SK-N-SH treated with all-trans-retinoic acid at 6 μM for 48 hours (cell line): ENCODE data around the gene MUC5AC.

Experiments used
- PPARA ChIP-seq: fragments of 250-450 bp; sonication (Bioruptor Pico); IDR thresholded peaks from 2 replicates; pipeline ENCODE4 v1.5.0; 2020; ENCODE audit warnings: mild to moderate bottlenecking, borderline replicate concordance
- SNAI2 ChIP-seq: fragments of 250-450 bp; sonication (Bioruptor Pico); IDR thresholded peaks from 2 replicates; pipeline ENCODE4 v1.5.0; 2020; ENCODE audit warnings: mild to moderate bottlenecking, moderate library complexity
- TOX ChIP-seq: fragments of 250-450 bp; sonication (Bioruptor Pico); IDR thresholded peaks from 2 replicates; pipeline ENCODE4 v1.8.0; 2021; ENCODE audit warnings: mild to moderate bottlenecking, moderate library complexity, borderline replicate concordance
- ZFP3 ChIP-seq: fragments of 250-450 bp; sonication (Bioruptor Pico); IDR thresholded peaks from 2 replicates; pipeline ENCODE4 v1.5.0; 2020; ENCODE audit warnings: mild to moderate bottlenecking, moderate library complexity
- ZNF565 ChIP-seq: fragments of 450-650 bp; formaldehyde crosslinking; conservative IDR thresholded peaks from 2 replicates; pipeline ENCODE4 v1.5.0; 2020; ENCODE audit warnings: low read depth, mild to moderate bottlenecking, moderate library complexity
- ZNF70 ChIP-seq: fragments of 450-650 bp; formaldehyde crosslinking; IDR thresholded peaks from 2 replicates; pipeline ENCODE4 v1.5.0; 2020; ENCODE audit warnings: mild to moderate bottlenecking, moderate library complexity
- ZNF8 ChIP-seq: fragments of 450-650 bp; formaldehyde crosslinking; IDR thresholded peaks from 2 replicates; pipeline ENCODE4 v1.5.0; 2020; ENCODE audit warnings: mild to moderate bottlenecking, moderate library complexity
- TF ChIP-seq, protein P1 (sequence below): fragments of 250-450 bp; sonication (Bioruptor Pico); IDR thresholded peaks from 2 replicates; pipeline ENCODE4 v1.8.0; 2020; ENCODE audit warnings: mild to moderate bottlenecking, moderate library complexity, borderline replicate concordance
- TF ChIP-seq, protein P2 (sequence below): fragments of 250-450 bp; sonication (Bioruptor Pico); IDR thresholded peaks from 2 replicates; pipeline ENCODE4 v1.5.1; 2020; ENCODE audit warnings: low read depth, mild to moderate bottlenecking, moderate library complexity
- TF ChIP-seq, protein P3 (sequence below): fragments of 250-450 bp; sonication (Bioruptor Pico); IDR thresholded peaks from 2 replicates; pipeline ENCODE4 v1.8.0; 2021; ENCODE audit warnings: low read depth, mild to moderate bottlenecking, moderate library complexity, borderline replicate concordance
- TF ChIP-seq, protein P4 (sequence below): fragments of 250-450 bp; sonication (Bioruptor Pico); IDR thresholded peaks from 2 replicates; pipeline ENCODE4 v1.5.1; 2021; ENCODE audit warnings: mild to moderate bottlenecking, moderate library complexity

DNA sequence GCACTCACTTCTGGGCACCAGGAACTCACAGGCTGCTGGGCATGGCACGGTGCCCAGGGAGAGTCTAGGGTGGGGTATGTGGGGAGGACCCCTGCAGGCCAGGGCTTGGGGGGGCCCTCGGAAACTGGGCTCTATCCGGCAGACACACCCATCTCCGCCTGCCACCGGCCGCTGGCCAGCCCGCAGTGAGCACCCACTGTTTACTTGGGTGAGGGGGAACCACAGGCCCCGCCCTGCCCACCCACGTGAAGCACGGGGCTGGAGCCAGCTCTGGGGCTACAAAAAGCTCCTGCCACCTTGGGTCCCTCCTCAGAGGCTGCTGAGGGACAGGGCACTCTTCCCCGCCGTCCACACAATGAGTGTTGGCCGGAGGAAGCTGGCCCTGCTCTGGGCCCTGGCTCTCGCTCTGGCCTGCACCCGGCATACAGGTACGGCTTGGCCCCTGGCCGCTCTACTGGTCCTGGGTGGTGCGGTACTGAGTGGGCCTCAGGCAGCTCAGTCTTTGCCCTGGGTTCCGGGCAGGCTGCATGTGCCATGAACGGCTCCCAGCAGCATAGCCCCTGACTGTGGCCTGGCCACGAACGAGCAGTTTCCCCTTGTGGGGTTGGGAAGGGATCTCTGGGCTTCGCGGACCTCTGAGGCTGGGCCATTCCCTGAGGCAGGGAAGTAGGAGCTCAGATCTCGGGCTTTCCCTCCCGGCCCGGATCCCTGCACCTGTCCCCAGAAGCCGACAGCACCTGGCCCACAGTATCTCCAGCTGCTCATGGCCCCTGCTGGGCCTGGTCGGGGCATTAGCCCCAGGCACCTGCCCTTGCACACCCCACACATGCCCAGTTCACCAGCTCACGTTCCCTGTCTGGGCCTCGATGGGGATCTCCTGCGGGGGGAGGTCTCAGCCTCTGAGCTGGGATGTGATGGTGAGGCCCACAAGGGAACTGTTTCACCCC is at the start of gene MUC5AC:
- TF ChIP-seq ZFP3 (no peak), PPARA (no peak), SNAI2 (CRISPR knock-in tag) (no peak), ZNF8 (CRISPR knock-in tag) (no peak), TOX (CRISPR knock-in tag) (no peak), ZNF565 (CRISPR knock-in tag) (no peak), ZNF70 (CRISPR knock-in tag) (no peak)
- TF ChIP-seq, protein P1, sequence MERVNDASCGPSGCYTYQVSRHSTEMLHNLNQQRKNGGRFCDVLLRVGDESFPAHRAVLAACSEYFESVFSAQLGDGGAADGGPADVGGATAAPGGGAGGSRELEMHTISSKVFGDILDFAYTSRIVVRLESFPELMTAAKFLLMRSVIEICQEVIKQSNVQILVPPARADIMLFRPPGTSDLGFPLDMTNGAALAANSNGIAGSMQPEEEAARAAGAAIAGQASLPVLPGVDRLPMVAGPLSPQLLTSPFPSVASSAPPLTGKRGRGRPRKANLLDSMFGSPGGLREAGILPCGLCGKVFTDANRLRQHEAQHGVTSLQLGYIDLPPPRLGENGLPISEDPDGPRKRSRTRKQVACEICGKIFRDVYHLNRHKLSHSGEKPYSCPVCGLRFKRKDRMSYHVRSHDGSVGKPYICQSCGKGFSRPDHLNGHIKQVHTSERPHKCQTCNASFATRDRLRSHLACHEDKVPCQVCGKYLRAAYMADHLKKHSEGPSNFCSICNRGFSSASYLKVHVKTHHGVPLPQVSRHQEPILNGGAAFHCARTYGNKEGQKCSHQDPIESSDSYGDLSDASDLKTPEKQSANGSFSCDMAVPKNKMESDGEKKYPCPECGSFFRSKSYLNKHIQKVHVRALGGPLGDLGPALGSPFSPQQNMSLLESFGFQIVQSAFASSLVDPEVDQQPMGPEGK: no peak
- TF ChIP-seq, protein P2, sequence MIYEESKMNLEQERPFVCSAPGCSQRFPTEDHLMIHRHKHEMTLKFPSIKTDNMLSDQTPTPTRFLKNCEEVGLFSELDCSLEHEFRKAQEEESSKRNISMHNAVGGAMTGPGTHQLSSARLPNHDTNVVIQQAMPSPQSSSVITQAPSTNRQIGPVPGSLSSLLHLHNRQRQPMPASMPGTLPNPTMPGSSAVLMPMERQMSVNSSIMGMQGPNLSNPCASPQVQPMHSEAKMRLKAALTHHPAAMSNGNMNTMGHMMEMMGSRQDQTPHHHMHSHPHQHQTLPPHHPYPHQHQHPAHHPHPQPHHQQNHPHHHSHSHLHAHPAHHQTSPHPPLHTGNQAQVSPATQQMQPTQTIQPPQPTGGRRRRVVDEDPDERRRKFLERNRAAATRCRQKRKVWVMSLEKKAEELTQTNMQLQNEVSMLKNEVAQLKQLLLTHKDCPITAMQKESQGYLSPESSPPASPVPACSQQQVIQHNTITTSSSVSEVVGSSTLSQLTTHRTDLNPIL: no peak
- TF ChIP-seq, protein P3, sequence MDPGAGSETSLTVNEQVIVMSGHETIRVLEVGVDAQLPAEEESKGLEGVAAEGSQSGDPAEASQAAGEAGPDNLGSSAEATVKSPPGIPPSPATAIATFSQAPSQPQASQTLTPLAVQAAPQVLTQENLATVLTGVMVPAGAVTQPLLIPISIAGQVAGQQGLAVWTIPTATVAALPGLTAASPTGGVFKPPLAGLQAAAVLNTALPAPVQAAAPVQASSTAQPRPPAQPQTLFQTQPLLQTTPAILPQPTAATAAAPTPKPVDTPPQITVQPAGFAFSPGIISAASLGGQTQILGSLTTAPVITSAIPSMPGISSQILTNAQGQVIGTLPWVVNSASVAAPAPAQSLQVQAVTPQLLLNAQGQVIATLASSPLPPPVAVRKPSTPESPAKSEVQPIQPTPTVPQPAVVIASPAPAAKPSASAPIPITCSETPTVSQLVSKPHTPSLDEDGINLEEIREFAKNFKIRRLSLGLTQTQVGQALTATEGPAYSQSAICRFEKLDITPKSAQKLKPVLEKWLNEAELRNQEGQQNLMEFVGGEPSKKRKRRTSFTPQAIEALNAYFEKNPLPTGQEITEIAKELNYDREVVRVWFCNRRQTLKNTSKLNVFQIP (CRISPR knock-in tag): no peak
- TF ChIP-seq, protein P4, sequence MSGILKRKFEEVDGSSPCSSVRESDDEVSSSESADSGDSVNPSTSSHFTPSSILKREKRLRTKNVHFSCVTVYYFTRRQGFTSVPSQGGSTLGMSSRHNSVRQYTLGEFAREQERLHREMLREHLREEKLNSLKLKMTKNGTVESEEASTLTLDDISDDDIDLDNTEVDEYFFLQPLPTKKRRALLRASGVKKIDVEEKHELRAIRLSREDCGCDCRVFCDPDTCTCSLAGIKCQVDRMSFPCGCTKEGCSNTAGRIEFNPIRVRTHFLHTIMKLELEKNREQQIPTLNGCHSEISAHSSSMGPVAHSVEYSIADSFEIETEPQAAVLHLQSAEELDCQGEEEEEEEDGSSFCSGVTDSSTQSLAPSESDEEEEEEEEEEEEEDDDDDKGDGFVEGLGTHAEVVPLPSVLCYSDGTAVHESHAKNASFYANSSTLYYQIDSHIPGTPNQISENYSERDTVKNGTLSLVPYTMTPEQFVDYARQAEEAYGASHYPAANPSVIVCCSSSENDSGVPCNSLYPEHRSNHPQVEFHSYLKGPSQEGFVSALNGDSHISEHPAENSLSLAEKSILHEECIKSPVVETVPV (CRISPR knock-in tag): no peak
